ENCODE data around the gene ABCF2.

The ABCF2 gene

DNA sequence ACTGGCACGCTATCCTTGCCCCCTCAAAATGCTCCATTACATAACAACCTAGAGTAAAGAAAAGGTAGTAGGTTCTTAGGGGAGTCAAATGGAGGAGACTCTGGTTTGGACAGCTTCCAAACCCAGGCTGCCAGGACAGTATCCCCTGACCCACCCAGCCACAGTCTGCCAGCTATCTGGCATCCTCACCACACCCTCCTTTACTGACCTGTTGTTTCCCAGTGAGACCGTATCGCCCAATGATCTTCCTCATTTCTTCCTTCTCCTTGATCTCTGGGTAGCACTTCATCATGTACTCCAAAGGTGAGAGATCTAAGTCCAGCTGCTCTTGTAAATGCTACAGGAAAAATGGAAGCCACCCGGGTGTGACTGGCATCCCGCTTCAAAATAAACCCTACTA lies 11.6 kb downstream of the ABCF2 start:
- no peak for FAIRE-seq

DNA sequence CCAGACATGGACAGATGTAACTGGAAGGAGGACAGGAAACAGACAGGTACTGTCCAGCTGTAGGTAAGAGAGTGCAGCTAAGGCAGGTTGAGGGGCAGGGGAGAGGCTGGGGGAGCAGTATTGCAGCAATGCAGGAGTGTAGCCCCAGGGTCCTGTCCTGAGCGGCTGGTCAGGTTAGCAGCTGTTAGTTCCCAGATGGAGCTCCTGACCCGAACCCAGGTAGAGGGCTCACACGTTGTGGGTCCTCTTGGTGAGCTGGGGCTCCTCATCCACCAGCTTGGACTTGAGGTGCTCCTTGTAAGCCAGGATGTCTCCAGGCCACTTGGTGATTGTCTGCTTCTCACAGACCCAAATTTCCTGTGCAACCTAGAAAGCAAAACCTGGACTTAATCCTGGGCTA lies 13.2 kb downstream of the ABCF2 start:
- no peak for FAIRE-seq

DNA sequence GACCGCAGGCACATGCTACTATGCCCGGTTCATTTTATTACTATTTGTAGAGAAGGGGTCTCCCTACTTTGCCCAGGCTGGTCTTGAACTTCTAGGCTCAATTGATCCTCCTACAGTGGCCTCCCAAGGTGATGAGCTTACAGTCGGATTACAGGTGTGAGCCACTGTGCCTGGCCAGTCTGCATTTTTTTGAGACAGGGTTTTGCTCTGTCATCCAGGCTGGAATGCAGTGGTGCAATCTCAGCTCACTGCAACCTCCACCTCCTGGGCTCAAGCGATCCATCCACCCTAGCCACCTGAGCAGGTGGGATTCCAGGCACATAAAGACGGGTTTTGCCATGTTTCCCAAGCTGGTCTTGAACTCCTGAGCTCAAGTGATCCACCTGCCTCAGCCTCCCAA lies 14.4 kb downstream of the ABCF2 start:
- FAIRE-seq: no peak

DNA sequence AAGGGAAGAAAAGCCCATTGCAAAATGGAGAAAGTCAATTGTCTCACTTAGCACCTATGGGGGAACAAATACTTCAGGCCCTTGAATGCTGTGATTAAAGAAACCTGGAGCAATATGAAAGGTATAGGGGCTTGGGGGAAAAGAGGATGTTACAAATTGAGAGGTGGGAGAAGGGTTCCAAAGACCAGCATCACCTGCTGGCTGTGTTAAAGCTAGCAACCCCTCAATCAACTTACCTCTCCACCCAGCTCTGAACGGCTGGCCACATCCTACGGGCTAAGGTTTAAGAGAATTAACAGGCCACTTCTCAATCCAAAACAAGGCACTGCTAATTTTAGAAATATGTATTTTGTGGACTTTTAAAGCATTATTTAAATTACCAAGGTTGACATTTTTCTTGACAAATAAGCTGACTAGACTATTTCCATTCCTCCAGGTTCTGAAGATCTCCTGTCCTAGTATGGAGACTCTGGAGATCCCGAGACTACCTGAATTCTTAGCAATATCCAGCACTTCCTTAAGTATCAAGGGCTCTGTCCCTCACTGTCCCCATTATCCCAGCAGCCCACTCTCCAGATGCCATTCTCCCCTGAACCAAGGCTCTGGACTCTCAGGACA lies 15.7 kb downstream of the ABCF2 start:
- no peak for FAIRE-seq

DNA sequence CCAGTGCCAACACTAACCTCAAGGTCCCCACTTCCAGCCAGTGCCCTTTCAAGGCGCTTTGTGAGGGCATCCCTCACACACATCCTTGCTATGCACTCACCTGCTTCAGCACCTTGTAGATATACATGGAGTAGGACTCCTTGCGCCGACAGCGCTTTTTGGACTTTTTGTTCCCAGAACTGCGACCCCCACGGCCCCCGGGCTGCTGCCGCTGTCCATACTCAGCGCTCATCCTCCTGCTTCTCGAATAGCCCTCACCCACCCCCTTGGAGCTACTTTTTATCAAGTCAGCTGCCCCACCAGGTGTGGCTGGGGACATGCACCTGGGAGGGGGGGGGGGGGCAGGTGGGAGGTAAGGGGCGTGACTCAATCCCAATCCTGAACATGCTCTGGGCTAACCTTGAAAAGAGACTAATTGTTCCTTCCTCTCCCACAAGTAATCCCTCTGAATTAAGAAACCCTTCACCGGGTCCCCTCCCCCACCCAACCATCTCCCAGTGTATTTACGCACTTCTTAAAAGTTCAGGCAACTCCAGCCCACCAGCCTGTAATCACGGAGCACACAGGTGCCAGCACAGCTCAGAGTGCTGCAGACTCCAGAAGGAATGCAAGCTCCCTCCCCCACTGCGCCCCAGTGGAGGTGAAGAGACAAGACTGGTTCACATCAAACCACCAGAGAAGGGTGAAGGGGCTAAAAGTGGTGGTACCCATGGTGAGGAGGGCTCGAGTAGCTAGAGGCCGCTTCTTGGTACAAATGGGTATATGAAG lies 16.7 kb downstream of the ABCF2 start, which contains the start of gene H2BK1:
TSS of gene H2BK1 (minus strand) at position 402 of the 768 bp plus-strand sequence. CDS start at position 232, 170 bp downstream.
- FAIRE-seq: no peak

DNA sequence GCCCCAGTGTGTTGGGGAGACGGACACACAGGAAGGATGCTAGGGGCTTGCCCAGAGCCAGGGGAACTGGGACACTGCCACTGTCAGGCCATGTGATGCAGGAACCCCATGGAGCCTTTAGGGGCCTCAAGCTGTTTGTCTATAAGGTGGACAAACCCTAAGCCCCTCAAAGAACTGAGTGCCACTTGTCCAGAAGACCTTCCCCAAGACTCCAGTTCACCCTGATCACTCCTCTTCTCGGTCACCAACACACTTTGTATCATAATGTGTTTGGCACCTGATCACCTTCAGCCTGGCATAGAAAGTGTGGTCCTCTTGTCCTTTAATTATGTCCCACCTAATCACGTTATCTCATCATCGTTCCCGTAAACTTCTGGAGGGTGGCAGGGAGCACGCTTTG lies 17.4 kb downstream of the ABCF2 start:
- FAIRE-seq: no peak

DNA sequence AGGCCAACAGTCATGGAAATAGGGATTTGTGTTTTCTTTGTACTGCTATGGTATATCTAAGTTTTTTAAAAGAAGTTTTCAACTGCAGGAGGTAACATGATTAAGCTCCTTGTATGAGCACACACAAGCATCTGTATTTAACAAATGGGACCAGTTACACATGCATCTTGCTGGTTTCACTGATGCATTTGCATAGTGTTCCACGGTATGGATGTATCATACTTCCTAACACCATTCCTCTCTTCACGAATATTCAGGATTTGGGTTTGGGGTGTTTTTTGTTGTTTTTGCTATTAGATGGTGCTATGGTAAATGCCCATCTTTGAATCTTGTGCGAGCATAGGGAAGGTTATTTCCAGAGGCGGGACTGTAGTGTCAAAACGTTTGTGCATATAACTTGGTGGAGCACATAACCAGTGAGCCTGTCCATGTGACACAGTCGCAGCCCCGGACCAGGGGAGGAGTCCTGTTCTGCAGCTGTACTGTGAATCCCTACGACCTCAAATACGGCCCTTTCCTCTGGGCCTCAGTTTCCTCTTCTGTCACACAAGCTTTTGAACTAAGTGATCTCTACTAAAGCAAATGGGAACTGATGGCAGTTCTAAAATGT lies 18.6 kb downstream of the ABCF2 start:
- FAIRE-seq: no peak

DNA sequence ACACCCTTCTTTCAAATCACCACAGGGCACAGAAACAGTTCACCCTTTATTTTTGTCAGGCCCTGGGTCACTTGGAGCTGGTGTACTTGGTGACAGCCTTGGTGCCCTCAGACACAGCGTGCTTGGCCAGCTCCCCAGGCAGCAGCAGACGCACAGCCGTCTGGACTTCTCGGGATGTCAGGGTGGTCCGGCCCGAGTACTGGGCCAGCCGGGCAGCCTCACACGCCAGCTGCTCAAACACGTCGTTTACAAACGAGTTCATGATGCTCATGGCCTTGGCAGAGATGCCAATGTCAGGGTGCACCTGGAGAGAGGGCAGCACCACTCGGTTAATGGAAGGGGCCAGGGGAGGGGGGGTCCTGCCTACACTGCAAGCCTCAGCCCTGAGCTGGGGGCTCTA lies 19.2 kb downstream of the ABCF2 start:
- no peak for FAIRE-seq

DNA sequence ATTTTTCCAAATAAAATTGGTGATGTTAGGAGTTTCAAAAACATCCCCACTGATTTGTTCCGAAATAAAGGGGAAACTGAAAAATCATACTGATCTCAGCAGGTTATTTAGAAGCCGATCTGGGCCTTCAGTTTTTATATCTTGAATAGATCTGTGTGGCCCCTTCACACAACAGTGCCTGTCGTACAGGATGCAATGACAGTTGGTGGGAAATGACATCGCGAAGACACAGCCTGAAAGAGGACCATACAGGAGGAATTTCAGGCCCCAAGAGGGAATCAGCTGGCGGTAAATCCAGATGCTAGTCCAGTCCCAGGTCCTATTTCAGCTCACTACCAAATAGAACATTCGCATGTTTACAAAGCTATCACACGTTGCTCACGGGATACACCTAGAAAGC lies 19.7 kb downstream of the ABCF2 start:
- no peak for FAIRE-seq

DNA sequence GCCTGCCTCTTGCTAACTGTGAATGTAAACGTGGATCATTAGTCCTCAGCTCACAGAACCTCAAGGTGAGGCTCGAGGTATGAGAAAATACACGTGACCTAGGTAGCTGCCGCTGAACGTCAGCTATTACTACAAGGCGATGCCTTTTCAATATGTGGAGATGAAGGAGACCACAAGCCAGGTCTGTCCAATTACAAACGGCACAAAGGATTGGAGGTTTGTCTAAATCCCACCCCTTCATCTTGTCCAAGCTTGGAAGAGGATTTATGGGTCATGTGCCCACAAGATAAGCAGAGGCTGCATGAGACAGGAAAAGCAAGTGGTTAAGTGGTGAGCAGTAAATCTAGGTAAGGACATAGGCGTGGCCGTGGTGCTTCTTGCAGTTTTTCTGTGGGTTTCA lies 20.1 kb downstream of the ABCF2 start:
- no peak for FAIRE-seq

DNA sequence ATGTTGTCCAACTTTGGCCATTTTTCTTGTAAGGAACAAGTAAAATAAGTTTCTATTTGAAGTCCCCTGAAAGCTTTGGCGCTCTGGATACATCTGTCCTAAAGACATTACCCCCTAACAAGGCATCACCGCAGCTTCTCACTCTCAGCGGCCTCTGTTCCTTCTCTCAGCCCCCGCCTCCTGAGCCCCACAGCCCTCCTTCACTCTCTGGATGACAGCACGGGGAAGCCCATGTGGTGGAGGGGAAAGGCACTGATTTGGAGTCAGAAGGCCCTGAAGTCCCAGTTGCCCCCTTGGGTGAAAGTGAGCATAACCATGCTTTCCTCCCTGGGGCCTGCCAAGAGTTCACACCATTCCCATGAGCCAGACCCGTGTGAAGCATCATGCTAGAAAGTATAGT lies 21.3 kb downstream of the ABCF2 start:
- FAIRE-seq: no peak

DNA sequence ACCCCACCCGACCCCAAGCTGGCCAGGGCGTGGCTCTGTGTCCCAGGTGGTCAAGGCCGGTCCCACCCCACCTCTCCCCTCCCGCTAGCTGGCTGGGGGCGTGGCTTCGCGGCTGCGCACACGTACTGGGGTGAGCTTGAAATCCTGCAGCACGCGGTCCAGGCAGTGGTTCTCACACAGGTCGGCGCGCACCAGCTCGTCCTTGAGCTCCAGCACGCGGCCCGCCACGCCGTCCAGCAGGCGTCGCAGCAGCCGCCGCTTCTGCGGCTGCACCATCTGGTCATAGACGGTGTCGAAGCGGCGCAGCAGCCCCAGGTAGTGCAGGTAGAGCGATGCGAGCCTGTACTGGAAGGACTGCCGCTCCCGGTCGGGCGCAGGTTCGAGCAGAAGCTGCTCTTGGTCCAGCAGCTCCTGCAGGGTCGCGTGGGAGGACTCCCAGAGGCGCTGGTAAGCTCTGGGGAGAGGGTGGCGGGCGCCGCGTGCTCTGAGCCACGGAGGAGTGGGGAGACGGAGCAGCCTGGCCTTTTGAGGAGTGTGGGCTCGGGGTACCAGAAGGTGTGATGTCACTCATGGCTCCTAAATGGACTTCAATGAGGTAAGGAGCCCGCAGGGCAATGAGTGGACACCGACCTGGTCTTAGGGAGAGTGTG lies 22.5 kb downstream of the ABCF2 start:
- FAIRE-seq: no peak

DNA sequence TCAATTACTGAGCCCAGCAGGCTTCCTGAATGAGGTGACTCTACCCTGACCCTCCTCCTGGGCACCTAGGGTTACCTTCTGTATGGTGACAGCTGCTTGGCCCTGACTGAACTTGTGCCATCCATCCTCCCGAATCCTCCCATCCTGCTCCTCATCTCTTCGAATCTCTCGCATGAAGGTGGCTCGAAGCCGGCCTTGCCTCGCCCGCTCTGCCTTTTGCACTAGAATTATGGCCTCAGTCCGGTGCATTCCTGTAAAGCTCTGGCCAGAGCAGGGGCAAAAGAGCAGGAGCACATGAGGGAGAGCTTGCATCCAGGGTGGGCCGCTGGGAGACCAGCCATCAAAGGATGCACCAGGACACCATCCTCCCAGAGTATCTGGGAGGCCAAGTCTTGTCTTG lies 24.2 kb downstream of the ABCF2 start:
- FAIRE-seq: no peak

DNA sequence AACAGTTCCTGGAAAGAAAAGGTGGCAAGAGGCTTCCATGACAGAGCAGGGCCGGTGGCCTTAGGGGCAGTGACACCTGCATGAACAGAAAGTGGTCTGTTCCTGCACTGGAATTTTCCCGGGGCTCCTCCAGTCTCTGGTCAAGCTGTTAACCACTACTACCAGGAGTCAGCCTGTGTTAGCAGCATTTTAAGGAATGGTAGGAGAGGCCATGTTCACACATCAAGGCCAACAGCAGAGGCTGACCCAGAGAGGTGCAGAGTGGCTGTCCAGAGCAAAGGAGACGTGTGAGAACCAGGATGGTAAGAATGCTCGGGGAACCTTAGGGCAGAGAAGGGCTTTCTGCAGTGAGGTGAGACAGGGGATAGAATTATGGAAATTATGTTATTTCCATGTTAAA lies 25.3 kb downstream of the ABCF2 start:
- no peak for FAIRE-seq

DNA sequence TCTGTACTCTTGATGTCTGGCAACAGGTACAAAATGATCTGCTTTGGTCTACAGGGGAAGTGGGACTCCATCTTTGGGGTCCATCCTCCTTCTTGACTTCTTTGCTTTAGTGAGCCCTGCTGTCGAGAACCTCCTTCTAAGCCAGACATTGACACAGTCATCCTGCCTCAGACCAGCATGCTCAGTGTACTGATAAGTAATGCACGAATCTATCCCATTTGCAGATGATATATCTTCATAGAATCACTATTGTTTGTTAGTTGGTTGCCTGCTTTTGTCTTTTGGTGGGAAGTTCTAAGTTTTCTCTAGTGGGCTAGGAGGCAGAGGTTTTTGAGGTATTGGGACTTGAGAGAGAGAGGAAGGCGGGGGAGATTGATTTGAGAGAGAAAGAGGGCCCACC lies 25.7 kb downstream of the ABCF2 start:
- no peak for FAIRE-seq

DNA sequence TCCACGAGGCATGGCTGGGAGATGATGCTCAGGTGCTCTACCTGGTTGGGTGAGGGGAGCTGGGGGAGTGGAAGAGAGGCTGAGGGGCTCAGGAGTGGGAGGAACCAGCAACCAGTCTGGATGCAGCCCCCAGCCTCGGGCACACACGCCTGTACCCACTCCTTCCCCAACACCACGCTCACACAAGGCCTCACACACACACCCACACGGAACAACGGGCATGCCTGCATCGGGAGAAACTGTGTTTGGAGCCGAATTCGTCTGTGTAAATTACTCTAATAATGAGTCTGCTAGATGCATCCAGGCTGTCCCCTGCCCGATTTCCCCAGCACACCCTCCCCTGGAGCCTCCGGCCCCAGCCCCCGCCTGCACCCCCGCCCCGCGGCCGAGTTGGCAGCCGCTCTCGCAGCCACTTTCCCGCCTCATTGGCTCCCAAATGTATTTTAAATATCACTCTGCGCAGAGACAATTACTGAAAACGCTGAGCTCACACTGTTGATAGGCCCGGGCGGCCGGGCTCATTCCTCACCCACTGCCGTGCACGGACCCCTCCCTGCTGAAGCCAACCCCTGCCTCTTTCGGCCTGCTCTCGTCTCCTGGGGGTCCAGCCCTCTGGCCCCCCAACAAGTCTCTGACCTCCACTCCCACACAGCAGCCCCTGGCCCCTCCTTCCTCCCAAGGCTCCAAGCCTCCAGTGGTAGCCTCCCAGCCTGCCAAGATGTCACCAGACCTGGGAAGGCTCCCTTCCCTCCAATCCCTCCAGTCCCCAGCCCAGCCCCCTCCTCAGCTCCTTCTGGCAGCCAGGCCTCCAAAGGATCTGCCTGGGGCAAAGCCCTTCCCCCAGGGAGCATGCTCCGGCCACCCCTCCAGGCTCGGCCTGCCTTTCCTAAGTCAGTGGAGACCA lies 27.8 kb downstream of the ABCF2 start:
- no peak for FAIRE-seq

DNA sequence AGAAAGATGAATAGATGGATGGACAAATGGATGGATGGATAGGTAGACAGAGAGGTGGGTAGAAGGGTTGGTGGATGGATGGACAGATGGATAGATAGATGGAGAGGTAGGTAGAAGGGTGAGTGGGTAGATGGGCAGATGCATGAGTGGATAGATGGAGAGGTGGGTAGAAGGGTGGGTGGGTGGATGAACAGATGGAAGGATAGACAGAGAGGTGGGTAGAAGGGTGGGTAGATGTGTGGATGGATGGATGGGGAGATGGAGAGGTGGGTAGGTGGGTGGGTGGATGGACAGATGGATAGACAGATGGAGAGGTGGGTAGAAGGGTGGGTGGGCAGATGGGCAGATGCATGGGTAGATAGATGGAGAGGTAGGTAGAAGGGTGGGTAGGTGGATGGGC lies 29.1 kb downstream of the ABCF2 start:
- FAIRE-seq: no peak

DNA sequence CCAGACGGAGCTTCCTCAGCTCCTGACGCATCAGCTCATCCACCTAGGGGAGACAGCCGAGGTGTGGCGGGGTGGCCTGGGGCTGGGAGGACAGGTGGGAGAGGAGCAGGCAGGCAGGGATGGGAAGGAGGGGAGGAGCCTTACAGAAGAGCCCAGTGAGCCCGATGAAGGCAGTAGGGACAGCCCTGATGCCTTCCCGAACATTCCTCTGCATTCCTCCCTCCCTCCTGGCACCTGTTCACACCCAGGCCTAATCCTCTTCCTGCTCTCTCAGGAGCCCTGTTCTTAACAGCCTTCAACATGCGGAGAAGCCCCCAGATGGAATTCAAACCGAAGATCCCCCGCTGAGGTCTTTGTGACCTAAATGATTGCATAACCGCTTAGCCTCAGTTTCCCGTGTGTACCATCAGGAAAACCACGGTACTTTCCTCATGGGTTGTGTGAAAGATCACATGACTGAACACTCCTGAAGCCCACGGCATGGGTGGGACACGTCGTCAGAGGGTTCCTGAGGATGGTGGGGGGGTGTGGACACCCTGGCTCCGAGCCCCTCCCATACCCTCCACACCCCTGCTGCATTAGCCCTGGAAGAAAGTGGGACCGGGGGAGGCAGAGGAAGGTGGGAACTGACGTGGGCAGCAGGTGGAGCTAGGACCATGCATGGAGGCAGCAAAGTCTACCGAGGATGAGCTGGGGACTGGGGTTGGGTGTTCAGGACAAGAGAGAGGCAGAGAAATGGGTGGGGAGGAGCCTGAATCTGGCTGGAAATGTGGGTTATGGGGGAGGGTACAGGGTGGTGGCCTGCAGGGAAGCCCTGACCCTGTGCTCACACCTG lies 31.2 kb downstream of the ABCF2 start:
- no peak for FAIRE-seq

DNA sequence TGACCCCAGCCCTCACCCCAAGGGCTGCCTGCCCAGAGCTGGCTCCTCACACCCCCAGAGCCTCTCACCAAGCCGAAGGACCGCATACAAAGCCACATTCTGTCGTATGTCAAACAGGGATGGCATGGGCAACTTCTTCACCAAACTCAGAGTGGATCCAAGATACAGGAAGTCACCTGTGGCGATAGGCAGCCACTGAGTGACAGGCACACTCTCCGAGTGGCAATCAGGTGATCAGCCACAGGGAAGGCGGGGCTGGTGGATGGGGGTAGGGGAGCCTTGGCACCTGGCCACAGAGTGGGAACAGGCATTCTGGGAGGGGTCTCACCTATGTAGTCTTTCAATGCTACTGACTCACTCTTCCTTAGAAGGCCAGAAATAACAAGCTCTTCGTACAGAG lies 32.8 kb downstream of the ABCF2 start:
- no peak for FAIRE-seq

DNA sequence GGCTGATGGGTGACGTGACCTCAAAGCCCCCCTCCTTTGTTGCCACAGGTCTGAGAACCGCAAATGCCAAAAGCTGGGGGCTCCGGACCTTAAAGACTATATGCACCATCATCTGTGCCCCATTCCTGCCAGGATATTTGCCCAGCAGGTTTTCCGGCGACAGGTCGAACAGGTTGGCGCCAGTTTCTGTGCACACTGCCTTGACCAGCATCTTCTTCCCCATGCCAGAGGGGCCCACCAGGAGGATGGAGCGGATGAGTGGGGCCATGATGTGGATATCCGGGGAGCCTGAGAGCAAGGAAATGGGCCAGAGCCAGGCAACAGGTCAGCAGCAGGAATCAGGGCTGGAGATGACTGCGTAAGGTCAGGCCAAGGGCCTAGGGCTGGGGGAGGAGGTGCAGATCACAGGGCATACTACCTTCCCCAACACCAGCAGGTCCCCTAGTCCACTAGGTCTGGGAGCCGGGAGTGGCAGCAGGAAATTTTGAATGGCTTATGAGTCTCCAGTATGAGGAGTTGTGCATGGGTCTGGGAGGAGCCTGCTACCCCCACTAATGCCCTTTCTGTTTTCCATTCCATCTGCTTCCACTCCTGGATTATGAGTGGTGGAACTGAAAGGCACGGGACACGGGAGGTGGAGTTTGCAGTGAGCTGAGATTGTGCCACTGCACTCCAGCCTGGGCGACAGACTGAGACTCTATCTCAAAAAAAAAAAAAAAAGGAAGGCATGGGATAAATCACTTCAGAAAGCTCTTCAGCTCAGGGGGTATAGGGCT lies 33.6 kb downstream of the ABCF2 start:
- FAIRE-seq: no peak

DNA sequence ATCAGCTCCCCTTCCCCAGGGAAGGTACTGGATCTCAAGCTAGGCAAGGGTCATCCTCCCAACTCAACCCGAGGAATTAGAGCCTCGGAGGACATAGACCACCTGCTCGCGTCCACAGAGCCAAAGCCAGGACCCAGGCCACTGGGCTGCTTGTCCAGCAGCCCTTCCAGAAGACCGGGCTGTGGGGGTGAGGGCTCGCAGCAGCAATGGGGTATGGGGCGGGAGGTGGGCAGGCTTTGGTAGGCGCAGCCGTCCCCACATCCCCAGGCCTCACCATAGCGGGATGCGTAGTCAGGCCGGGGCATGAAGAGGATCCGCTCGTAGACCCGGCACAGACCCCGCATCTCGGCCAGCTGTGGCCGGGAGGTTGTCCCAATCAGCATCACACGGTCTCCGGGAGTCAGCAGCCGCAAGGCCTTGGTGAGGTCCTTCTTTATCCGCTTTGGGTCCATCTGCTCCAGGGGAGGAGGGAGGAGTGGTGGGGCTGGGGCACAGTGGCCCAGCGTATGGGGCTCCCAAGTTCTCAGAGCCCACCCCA lies 34.9 kb downstream of the ABCF2 start:
- FAIRE-seq: no peak
